ENCODE data around the gene PATJ. TPM values are rescaled to one million over a fixed set of nuclear protein-coding genes. Genes with fewer than 3 reads are reported as not detected.

Gene PATJ
- total and polyA plus RNA-seq, 2 of the 13 experiments (the other 11 are each of a cell fraction or from before 2014, with no cell fraction given), result 6.2 to 16.8 TPM

GRCh38 chr1:61995641-61996040, 253.4 kb downstream of the PATJ start:
- CTCF ChIA-PET (ENCODE audit: low intra/inter-chr PET ratio, low total read pairs), result no interaction called here
- Histone ChIP-seq H4K20me1 (ENCODE audit: insufficient read depth, low read length) (no peaks in the 10 kb centered on the region), H2AFZ (ENCODE audit: low read length) (no peak overlapping the region), H3K79me2 (ENCODE audit: insufficient read depth, low read length) (no peaks in the 10 kb centered on the region), H3K27ac (ENCODE audit: extremely low read length, insufficient read depth, low read length) (no peak overlapping the region), H3K9me3 (ENCODE audit: low read length) (no peaks in the 10 kb centered on the region), H3K27me3 (ENCODE audit: control insufficient read depth in 1 of 2, insufficient read depth in 2 of 2, low read length in 2 of 2) (no peaks in the 10 kb centered on the region), H3K4me1 (ENCODE audit: insufficient read depth, low read length) (no peaks in the 10 kb centered on the region), H3K4me2 (ENCODE audit: low read depth, low read length) (no peak overlapping the region), H3K36me3 (replicated peaks in 1 of 2; ENCODE audit: control insufficient read depth in 1 of 2, insufficient read depth in 2 of 2, low read length in 2 of 2) (no peaks in the 10 kb centered on the region), H3K9ac (ENCODE audit: insufficient read depth, low read depth, low read length) (no peak overlapping the region), H3K4me3 (replicated peaks in 1 of 3; ENCODE audit: insufficient read depth in 1 of 3, low read depth in 2 of 3, low read length in 3 of 3) (no peak overlapping the region)
- intact Hi-C loops (cut with micrococcal nuclease; ENCODE audit: unreplicated experiment), result no loop called here
- POLR2A ChIA-PET, result no interaction called here
- no TSS peak for BruUV-seq (replicated peaks)
- no peak for ATAC-seq
- in situ Hi-C loops (cut with HindIII; ENCODE audit: extremely low pct_ligation_motif_present, low pct_unique_long_range_greater_than_20kb), result no loop called here
- no peak for FAIRE-seq
- DNase-seq (ENCODE audit: low spot score), result no peak
- no peak for TF ChIP-seq MAFK (conservative IDR thresholded peaks at IDR 0.05 in 1 of 2, IDR thresholded peaks at IDR 0.05 in 1 of 2; ENCODE audit: low read length in 2 of 2)
- TF ChIP-seq ZNF350 (CRISPR knock-in tag; IDR thresholded peaks at IDR 0.05; ENCODE audit: borderline replicate concordance, low read depth), result no peak
- no peak for TF ChIP-seq HBP1 (CRISPR knock-in tag; IDR thresholded peaks at IDR 0.05; ENCODE audit: low read depth)
- no peak for TF ChIP-seq ZBTB42 (CRISPR knock-in tag; IDR thresholded peaks at IDR 0.05)
- TF ChIP-seq TFDP1 (CRISPR knock-in tag; IDR thresholded peaks at IDR 0.05; ENCODE audit: borderline replicate concordance), result no peak
- no peak for TF ChIP-seq EP300 (IDR thresholded peaks at IDR 0.05; ENCODE audit: low read depth in 2 of 2, low read length in 2 of 2)
- no peak for TF ChIP-seq EP300 (CRISPR knock-in tag; IDR thresholded peaks at IDR 0.05; ENCODE audit: borderline replicate concordance)
- no peak for TF ChIP-seq ZNF75D (CRISPR knock-in tag; IDR thresholded peaks at IDR 0.05; ENCODE audit: borderline replicate concordance)
- TF ChIP-seq TGIF2 (CRISPR knock-in tag; IDR thresholded peaks at IDR 0.05), result no peak
- no peak for TF ChIP-seq YEATS2 (CRISPR knock-in tag; IDR thresholded peaks at IDR 0.05; ENCODE audit: borderline replicate concordance)
- no peak for TF ChIP-seq CSRNP1 (CRISPR knock-in tag; IDR thresholded peaks at IDR 0.05)
- no peak for TF ChIP-seq KDM5A (IDR thresholded peaks at IDR 0.05; ENCODE audit: borderline replicate concordance, low read length)
- no peak for TF ChIP-seq USF2 (IDR thresholded peaks at IDR 0.05; ENCODE audit: low read depth, low read length)
- no peak for TF ChIP-seq USF2 (CRISPR knock-in tag; IDR thresholded peaks at IDR 0.05; ENCODE audit: borderline replicate concordance)
- 96% methylated on average over 1 of the region's 1 CpG for WGBS (ENCODE audit: low lambda C conversion rate)
